MG63 (cell line): Measurements from ENCODE around the gene EPHA8. TPM values are rescaled to one million over a fixed set of nuclear protein-coding genes. Genes with fewer than 3 reads are reported as not detected.

ENCODE experiments used
- DNase-seq: peaks from one replicate; pipeline ENCODE4 v3.0.0-alpha.2; 2020
- H3K27me3 ChIP-seq: fragments of 250-450 bp; sonication (Bioruptor Pico); 2 replicates; pipeline ENCODE4 v1.5.1; 2020; ENCODE audit warnings: mild to moderate bottlenecking, moderate library complexity
- H3K36me3 ChIP-seq: fragments of 250-450 bp; sonication (Bioruptor Pico); 2 replicates; pipeline ENCODE4 v1.5.1; 2020; ENCODE audit warnings: mild to moderate bottlenecking, moderate library complexity
- H3K4me3 ChIP-seq: fragments of 250-450 bp; sonication (Bioruptor Pico); 2 replicates; pipeline ENCODE4 v1.5.1; 2020; ENCODE audit warnings: mild to moderate bottlenecking, moderate library complexity
- H3K9me3 ChIP-seq: fragments of 250-450 bp; sonication (Bioruptor Pico); 2 replicates; pipeline ENCODE4 v1.5.1; 2020; ENCODE audit warnings: mild to moderate bottlenecking, moderate library complexity
- total RNA-seq: library from RNA; depleted of rRNA; stranded (reverse); fragments of >200 nt; shearing (Covaris generic); gene quantifications from 2 replicates; pipeline ENCODE4 v1.2.3, GENCODE V29; 2014; ENCODE audit warnings: low replicate concordance; rRNA removed

The EPHA8 gene
- not detected in 2 replicates for total RNA-seq

GRCh38 chr1:22562584-22563583, at the start of gene EPHA8:
EPHA8 (plus strand) TSS chr1:22563489; CDS start chr1:22563636, 147 bp downstream.
- no peak for DNase-seq
- Histone ChIP-seq H3K36me3 (no peaks in the 10 kb centered on the region), H3K4me3 (no peak within 1 kb of the TSS), H3K9me3 (no peaks in the 10 kb centered on the region), H3K27me3 (peaks cover 49% of the 10 kb centered on the region)

- Histone ChIP-seq H3K36me3 (peaks cover 29% of the 10 kb centered on the region), H3K9me3 (no peaks in the 10 kb centered on the region), H3K27me3 (no peaks in the 10 kb centered on the region), H3K4me3 (no peak overlapping the region)
- DNase-seq = no peak
Measured at GRCh38 chr1:22516906-22517571, 46.2 kb upstream of the EPHA8 start.

- H3K36me3 ChIP-seq = peaks cover 33% of the 10 kb centered on the region
Measured at GRCh38 chr1:22517956-22518355, 45.3 kb upstream of the EPHA8 start.

GRCh38 chr1:22518379-22518778, 44.9 kb upstream of the EPHA8 start:
- Histone ChIP-seq H3K4me3 (no peak overlapping the region), H3K27me3 (no peaks in the 10 kb centered on the region), H3K36me3 (peaks cover 36% of the 10 kb centered on the region), H3K9me3 (no peaks in the 10 kb centered on the region)
- no peak for DNase-seq

More at GRCh38 chr1:22517956-22518355, 45.3 kb upstream of the EPHA8 start:
- no peak overlapping the region for H3K4me3 ChIP-seq
- H3K9me3 ChIP-seq = no peaks in the 10 kb centered on the region
- DNase-seq = no peak
- H3K27me3 ChIP-seq = no peaks in the 10 kb centered on the region

- no peak for DNase-seq
- Histone ChIP-seq H3K27me3 (no peaks in the 10 kb centered on the region), H3K4me3 (no peak overlapping the region), H3K36me3 (peaks cover 39% of the 10 kb centered on the region), H3K9me3 (no peaks in the 10 kb centered on the region)
Measured at GRCh38 chr1:22520871-22521270, 42.4 kb upstream of the EPHA8 start.

GRCh38 chr1:22521692-22522091, 41.6 kb upstream of the EPHA8 start:
- Histone ChIP-seq H3K36me3 (peaks cover 39% of the 10 kb centered on the region), H3K4me3 (no peak overlapping the region), H3K9me3 (no peaks in the 10 kb centered on the region), H3K27me3 (no peaks in the 10 kb centered on the region)
- DNase-seq = no peak

- no peaks in the 10 kb centered on the region for H3K9me3 ChIP-seq
- no peak overlapping the region for H3K4me3 ChIP-seq
- H3K27me3 ChIP-seq = no peaks in the 10 kb centered on the region
- DNase-seq = no peak
- peaks cover 36% of the 10 kb centered on the region for H3K36me3 ChIP-seq
Measured at GRCh38 chr1:22522221-22522743, 41.0 kb upstream of the EPHA8 start.

- Histone ChIP-seq H3K9me3 (no peaks in the 10 kb centered on the region), H3K4me3 (no peak overlapping the region), H3K36me3 (peaks cover 23% of the 10 kb centered on the region), H3K27me3 (no peaks in the 10 kb centered on the region)
- no peak for DNase-seq
Measured at GRCh38 chr1:22524481-22524880, 38.8 kb upstream of the EPHA8 start.

- DNase-seq = no peak
- no peaks in the 10 kb centered on the region for H3K27me3 ChIP-seq
- H3K36me3 ChIP-seq = peaks cover 23% of the 10 kb centered on the region
- no peak overlapping the region for H3K4me3 ChIP-seq
- H3K9me3 ChIP-seq = no peaks in the 10 kb centered on the region
Measured at GRCh38 chr1:22525211-22525610, 38.1 kb upstream of the EPHA8 start.

GRCh38 chr1:22525646-22526045, 37.6 kb upstream of the EPHA8 start:
- Histone ChIP-seq H3K36me3 (peaks cover 20% of the 10 kb centered on the region), H3K27me3 (no peaks in the 10 kb centered on the region), H3K9me3 (no peaks in the 10 kb centered on the region), H3K4me3 (no peak overlapping the region)
- DNase-seq = no peak

GRCh38 chr1:22526098-22526497, 37.2 kb upstream of the EPHA8 start:
- Histone ChIP-seq H3K36me3 (peaks cover 17% of the 10 kb centered on the region), H3K9me3 (no peaks in the 10 kb centered on the region), H3K27me3 (no peaks in the 10 kb centered on the region), H3K4me3 (no peak overlapping the region)
- DNase-seq = no peak

GRCh38 chr1:22526677-22527076, 36.6 kb upstream of the EPHA8 start:
- H3K36me3 ChIP-seq = peaks cover 17% of the 10 kb centered on the region
- no peak for DNase-seq
- H3K4me3 ChIP-seq = no peak overlapping the region
- H3K27me3 ChIP-seq = no peaks in the 10 kb centered on the region
- no peaks in the 10 kb centered on the region for H3K9me3 ChIP-seq

GRCh38 chr1:22527122-22527521, 36.2 kb upstream of the EPHA8 start:
- Histone ChIP-seq H3K27me3 (no peaks in the 10 kb centered on the region), H3K4me3 (no peak overlapping the region), H3K36me3 (peaks cover 12% of the 10 kb centered on the region), H3K9me3 (no peaks in the 10 kb centered on the region)
- DNase-seq = no peak

GRCh38 chr1:22527555-22528296, 35.6 kb upstream of the EPHA8 start:
- Histone ChIP-seq H3K27me3 (no peaks in the 10 kb centered on the region), H3K4me3 (no peak overlapping the region), H3K36me3 (peaks cover 9% of the 10 kb centered on the region), H3K9me3 (no peaks in the 10 kb centered on the region)
- DNase-seq = no peak

- no peaks in the 10 kb centered on the region for H3K9me3 ChIP-seq
- H3K27me3 ChIP-seq = no peaks in the 10 kb centered on the region
- H3K4me3 ChIP-seq = no peak overlapping the region
- peaks cover 6% of the 10 kb centered on the region for H3K36me3 ChIP-seq
- no peak for DNase-seq
Measured at GRCh38 chr1:22528451-22528850, 34.8 kb upstream of the EPHA8 start.

- no peaks in the 10 kb centered on the region for H3K27me3 ChIP-seq
- no peak for DNase-seq
- H3K36me3 ChIP-seq = no peaks in the 10 kb centered on the region; the same call in 1 of the 2 replicates
- H3K4me3 ChIP-seq = no peak overlapping the region
- H3K9me3 ChIP-seq = no peaks in the 10 kb centered on the region
Measured at GRCh38 chr1:22529901-22530621, 33.2 kb upstream of the EPHA8 start.
